HG02623 (cell line): ENCODE results near the gene GLB1L3.

Experiments used
- ATAC-seq: cut with Tn5 transposase; IDR thresholded peaks from one replicate; pipeline ENCODE4 v1.9.1; 2021; ENCODE audit warnings: moderate library complexity; ENCODE audit not compliant: unreplicated experiment

The GLB1L3 gene

DNA sequence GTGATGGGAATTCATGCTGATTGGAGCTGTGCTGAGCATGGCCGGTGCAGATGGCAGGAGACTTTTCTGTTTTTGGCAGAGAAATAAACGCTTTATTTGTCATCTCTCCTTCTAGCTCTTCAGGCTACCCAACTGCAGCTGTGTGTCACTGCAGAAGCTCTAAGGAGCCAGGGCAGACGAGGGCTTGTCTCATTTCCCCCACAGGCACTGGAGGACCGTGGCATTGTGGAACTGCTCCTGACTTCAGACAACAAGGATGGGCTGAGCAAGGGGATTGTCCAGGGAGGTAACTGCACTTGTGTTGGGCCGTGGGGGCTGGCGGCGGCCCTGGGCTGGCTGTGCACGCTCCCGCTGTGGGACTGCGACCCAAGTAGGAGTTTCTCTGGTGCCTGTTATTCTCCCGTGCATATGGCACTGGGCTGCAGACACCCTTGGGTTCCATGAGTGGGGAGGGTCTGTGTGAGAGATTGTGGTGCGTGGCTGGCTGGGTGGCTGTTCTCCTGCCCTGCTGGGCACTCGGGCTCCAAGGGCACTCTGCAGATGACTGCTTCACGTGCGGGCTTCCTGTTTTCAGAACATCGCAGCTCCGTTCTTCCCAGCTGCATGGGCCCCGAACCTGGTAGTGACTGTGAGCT, 82.8 kb downstream of the GLB1L3 start:
- ATAC-seq = no peak

DNA sequence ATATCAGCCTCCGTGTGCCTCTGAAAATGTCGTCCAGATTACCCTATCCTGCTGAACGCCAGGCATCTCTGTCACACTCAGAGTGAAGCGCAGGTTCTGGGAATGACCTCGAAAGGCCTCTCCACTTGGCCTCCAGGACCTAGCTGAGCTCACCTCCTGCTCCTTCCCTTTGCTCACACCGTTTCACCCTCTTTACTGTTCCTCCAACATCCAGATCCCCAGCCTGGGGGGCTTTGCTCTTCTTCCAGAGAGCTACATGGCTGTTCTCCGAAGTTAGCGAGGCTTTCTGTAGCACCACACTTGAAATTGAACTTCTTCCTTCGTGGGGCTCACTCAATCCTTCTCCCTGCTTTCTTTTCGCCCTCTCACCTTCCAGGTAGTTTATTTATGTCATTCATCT, 83.5 kb downstream of the GLB1L3 start:
- no peak for ATAC-seq

DNA sequence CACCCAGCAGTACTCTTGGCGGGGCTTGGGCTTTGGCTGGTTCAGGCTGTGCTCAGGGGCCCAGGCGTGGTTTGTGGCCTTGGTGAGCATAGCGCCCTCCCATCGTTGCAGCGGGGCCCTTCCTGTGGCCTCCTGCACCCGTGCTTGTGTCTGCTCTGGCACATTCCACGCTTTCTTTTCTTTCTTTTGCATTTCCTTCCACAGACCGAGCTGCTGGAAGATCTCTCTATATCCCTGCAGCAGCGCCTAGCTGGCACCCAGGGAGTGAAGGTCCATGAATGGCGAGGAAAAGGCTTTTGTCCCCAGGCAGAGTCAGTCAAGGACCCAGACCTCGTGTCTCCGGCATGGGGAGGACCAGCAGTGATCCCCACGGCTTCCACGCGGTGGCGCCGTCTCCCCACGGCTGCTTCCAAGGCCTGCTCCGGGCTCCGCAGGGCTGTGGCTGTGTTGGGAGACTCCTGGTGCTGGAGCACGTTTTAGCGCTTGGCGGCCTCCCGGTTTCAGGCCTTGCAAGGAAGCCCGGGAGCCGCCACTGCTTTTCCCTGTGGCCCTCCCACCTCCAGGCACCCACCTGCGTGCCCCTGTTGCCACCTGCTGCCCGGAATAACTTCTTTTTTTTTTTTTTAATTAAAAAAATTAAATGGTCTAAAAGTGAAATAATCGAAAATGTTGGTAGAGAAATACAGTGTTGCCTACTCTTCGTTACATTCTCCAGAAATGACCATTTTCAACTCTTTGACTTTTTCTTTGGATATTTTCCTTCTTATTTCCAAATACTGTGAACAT, 84.1 kb downstream of the GLB1L3 start:
- peak; percentile 61 for ATAC-seq

DNA sequence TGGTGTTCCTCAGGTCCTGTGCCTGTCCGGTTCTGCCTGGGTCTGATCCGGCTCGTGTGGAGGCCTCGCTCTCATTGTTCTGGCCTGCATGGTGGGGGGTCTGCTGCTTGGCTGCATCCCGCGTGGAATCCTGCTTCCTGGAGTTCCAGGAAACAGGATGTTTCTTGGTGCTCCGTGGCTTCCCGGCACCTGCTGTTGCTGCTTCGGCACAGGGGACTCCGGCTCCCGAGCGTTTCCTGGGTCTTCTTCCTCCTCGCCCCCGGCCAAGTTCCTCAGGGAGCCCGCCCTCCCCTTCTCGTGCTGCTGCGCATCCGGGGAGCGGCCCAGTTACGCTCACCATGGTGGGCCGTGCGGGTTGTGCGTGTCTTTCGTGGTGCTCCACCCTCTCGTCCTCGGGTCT, 85.5 kb downstream of the GLB1L3 start:
- ATAC-seq = no peak

DNA sequence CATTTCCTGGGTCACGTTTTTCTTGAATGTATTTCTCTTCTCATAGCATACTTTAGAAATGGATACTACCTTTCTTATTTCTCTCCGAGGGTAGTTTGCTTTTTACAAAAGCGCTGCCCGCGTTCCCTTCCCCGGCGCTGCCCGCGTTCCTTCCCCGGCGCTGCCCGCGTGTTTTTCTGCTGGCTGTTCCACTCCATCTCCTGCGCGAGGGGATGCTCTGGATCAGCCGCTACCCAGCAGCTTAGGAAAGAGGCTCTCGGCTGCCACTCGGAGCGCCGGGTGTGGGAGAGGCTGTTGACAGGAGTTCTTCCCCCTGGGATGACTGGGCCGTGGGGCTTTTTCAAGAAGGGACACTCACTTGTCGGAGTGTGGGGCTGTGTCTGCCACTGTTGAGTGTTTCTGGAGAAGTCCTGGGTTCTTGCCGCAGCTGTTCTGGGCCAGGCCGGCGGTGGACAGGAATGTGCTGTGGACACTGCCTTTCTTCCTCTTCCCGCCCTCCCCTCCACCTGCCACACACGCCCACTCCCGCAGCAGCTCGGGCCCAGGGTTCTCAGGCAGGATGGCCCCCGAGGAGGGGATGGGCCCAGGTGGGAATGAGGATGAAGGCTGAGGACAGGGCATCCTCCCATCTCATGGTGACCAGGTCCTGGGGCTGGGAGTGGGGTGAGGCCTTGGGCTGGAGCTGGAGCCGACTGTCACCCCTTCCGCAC, 86.2 kb downstream of the GLB1L3 start:
- ATAC-seq = no peak

DNA sequence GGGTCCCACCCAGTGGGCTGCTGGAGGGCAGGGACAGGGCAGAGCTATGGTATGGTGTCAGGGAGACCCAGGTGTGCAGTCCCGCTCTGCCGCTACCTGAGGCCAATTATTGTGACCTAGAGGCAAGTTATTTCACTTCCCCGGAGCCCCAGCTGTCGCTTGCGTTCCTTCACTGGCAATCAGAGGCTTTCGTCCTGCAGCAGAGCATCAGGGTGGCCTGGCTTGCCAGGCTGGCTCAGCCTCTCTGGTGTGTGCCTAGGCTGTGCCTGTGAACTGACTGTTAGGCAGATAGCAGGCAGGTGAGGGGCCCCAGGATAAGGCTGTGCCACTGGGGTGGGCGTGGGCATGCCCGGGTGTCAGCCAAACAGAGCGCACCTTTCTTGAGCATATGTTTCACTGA, 87.0 kb downstream of the GLB1L3 start:
- ATAC-seq = no peak

DNA sequence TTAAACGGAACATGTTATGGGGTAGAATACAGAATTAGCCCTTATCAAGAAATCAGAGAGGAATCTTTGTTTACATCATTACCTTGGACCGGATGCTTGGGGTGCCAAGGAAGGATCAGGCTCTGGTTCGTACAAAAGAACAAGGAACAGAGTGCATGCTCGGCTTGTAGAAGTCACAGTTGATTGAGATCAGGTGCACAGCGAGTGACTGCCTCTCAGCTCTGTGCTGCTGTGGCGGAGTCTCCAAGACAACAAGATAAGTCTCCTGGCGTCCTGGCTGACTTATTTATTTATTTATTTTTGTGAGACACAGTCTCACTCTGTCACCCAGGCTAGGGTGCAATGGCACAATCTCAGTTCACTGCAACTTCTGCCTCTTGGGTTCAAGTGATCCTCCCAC, 87.4 kb downstream of the GLB1L3 start:
- ATAC-seq = no peak

DNA sequence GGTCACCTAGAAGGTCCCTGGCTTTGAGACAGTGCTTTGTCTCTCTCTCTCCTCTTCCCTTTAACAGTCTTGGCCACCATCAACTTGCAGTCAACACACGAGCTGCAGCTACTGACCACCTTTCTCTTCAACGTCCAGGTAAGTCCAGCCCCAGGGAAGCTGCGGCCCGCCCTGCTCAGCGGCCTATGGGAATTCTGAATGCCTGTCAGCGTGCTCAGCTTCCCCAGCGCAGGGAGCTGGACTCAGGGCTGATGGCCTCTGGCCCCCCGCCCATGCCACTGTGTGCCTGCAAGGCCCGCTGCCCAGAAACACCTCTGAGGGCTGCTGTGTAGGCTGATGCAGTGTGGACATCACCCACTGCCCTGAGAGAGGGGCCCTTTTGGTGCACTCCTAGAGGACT, 88.1 kb downstream of the GLB1L3 start:
- ATAC-seq = no peak

DNA sequence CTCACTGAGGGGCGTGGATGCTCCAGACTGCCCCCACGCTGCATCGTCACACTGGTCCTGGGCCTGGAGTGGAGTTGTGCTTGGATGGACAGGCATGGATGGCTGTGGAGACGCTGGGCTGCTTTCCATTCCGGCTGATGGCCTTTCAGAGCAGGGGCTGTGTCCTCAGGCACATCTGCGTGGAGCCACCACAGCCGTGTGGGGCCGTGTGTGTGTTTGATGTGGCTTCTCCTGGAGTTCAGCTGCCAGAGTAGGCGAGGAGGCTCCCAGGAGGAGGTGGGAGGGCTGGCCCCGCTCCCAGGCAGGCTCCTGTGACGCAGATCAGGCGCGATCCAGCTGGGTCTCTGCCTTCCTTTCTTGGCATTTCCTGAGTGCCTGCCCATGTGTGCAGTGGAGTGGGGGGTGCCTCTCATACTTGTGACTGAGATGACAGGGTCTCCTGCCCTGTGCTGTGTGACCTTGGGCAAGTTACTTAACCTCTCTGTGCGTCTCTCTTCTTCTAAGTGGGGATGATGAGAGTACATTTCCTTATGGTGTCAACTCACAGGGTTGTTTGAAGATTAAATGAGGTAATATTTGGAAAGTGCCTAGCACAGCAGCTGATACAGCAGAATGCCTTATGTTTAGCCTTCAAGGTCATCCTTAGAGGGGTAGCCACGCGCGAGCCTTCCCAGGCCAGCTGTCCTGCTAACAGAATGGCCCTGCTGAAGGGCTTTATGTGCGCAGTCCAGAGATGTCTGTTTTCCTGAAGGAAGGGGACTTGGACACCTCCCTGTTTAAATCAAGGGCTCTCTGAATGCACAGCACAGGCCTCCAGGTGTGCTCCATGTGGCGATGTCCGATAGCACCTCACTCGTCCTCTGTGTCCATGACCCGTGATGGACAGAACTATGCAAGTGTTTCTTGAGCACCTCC, 89.1 kb downstream of the GLB1L3 start:
- no peak for ATAC-seq

DNA sequence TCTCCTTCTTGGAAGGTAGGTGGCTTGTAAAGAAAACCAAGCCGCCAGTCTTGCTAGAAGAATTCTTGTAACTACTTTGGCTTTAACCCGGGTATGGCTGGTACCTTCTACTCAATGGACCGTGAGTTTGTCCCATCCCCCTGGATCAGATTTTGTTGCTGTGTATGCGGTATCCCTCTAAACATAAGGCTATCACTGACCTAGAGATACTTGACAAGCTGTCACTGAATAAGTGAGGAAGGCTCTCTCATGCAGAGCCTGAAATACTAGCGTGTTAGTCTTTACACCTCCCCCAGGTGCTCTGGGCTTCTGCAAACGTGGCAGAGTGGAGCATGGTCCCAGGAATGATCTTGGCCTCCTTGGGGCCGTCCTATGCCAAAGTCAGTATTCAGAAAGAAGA, 90.1 kb downstream of the GLB1L3 start:
- no peak for ATAC-seq

DNA sequence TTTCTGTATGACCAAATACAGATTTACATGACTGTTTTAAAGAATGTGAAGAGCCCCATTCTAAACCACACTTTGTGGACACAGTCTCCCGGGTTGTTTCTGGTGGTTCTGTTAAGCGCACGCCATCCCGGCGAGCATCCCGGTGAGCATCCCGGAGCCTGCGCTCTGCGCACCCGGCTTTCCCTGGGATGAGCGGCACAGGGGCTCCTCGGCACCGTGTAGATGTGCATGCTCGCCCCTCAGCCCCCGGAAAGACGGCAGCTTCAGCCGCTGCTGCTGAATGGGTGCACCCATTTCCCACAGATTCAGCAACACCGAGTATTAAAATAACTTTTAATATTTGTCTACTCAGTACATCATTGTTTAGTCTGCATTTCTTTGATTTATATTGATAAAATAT, 91.6 kb downstream of the GLB1L3 start:
- no peak for ATAC-seq
